Activated CD8-positive, alpha-beta memory T cell treated with anti-CD3 and anti-CD28 coated beads for 36 hours (primary cell): ENCODE measurements around the gene FGF8. TPM values are rescaled to one million over a fixed set of nuclear protein-coding genes. Genes with fewer than 3 reads are reported as not detected.

Source experiments
- total RNA-seq, 2 experiments: library from RNA; stranded (reverse); gene quantifications; one replicate each; pipeline ENCODE4 v1.2.3, GENCODE V29; 2021

FGF8 gene
- total RNA-seq, 2 experiments from 2014 or later = not detected

Other genes starting within 250 kb of the FGF8 start
- 10 to 100 TPM; 33.5 to 34.5 TPM for gene POLL, start 187.9 kb downstream of the FGF8 start, total RNA-seq
- 10 to 100 TPM; 23.5 to 23.9 TPM for gene DPCD, start 187.8 kb downstream of the FGF8 start, total RNA-seq
- gene FBXW4, start 80.9 kb downstream of the FGF8 start, total RNA-seq = 10 to 100 TPM; 35.3 to 36.3 TPM
- gene NPM3, start 7.3 kb upstream of the FGF8 start, total RNA-seq = 100 to 1,000 TPM; 241 to 260 TPM
- 10 to 100 TPM; 81.5 to 83.7 TPM for gene OGA, start 42.3 kb upstream of the FGF8 start, total RNA-seq
- gene KCNIP2, start 67.7 kb upstream of the FGF8 start, total RNA-seq = 1 to 10 TPM; 1.0 to 1.1 TPM